Liver (tissue), 9 donors: ENCODE measurements around the gene CHP2. TPM values are rescaled to one million over a fixed set of nuclear protein-coding genes. Genes with fewer than 3 reads are reported as not detected.

Experiments
- DNase-seq: peaks from one replicate; pipeline ENCODE4 v3.0.0-alpha.2; 2017; ENCODE audit warnings: low spot score
- H3K27ac ChIP-seq, 2 donors: one replicate each; pipeline ENCODE4 v1.7.0; 2013; ENCODE audit warnings: inconsistent platforms in 2 of 2, low read length in 2 of 2, control low read depth in 1 of 2, low read depth in 1 of 2, mild to moderate bottlenecking in 1 of 2
- H3K27me3 ChIP-seq, 4 donors: one replicate each; pipeline versions ENCODE4 v1.6.1 to v1.7.0; 2013; ENCODE audit warnings: low read length in 3 of 4, inconsistent platforms in 1 of 4, mild to moderate bottlenecking in 1 of 4, moderate library complexity in 1 of 4; ENCODE audit not compliant: control insufficient read depth in 4 of 4, insufficient read depth in 4 of 4
- H3K36me3 ChIP-seq, 4 donors: one replicate each; pipeline versions ENCODE4 v1.6.1 to v1.7.0; 2013; ENCODE audit warnings: low read length in 3 of 4, mild to moderate bottlenecking in 3 of 4, low read depth in 1 of 4, moderate library complexity in 1 of 4; ENCODE audit not compliant: control insufficient read depth in 4 of 4, insufficient read depth in 3 of 4
- H3K4me1 ChIP-seq, 4 donors: one replicate each; pipeline versions ENCODE4 v1.6.1 to v1.7.0; 2013; ENCODE audit warnings: low read length in 3 of 4, mild to moderate bottlenecking in 3 of 4, moderate library complexity in 1 of 4; ENCODE audit not compliant: control insufficient read depth in 4 of 4, insufficient read depth in 4 of 4
- H3K4me3 ChIP-seq, 3 donors: one replicate each; pipeline versions ENCODE4 v1.6.1 to v1.7.0; 2013; ENCODE audit warnings: low read length in 3 of 3, control low read depth in 1 of 3, low read depth in 1 of 3, mild to moderate bottlenecking in 1 of 3
- H3K9ac ChIP-seq, 2 donors: one replicate each; pipeline ENCODE4 v1.7.0; 2013; ENCODE audit warnings: low read length in 2 of 2, mild to moderate bottlenecking in 2 of 2, moderate library complexity in 2 of 2, control low read depth in 1 of 2, low read depth in 1 of 2
- H3K9me3 ChIP-seq, 4 donors: one replicate each; pipeline versions ENCODE4 v1.6.1 to v1.7.0; 2013; ENCODE audit warnings: low read length in 3 of 4; ENCODE audit not compliant: control insufficient read depth in 4 of 4
- EGR1 ChIP-seq, 2 donors: IDR thresholded peaks; 2 replicates each; pipeline ENCODE4 v1.6.1; 2016 to 2018; ENCODE audit warnings: antibody characterized with exemption in 2 of 2, low read depth in 2 of 2
- FOXA1 ChIP-seq: IDR thresholded peaks from 2 replicates; pipeline ENCODE4 v1.6.1; 2016; ENCODE audit warnings: antibody characterized with exemption
- FOXA2 ChIP-seq: IDR thresholded peaks from 2 replicates; pipeline ENCODE4 v1.6.1; 2016; ENCODE audit warnings: antibody characterized with exemption
- GABPA ChIP-seq, 2 donors: IDR thresholded peaks in 1 of 2; conservative IDR thresholded peaks in 1 of 2; 2 replicates each; pipeline ENCODE4 v1.6.1; 2016; ENCODE audit warnings: antibody characterized with exemption in 2 of 2, mild to moderate bottlenecking in 1 of 2, moderate library complexity in 1 of 2
- HNF4A ChIP-seq, 2 donors: conservative IDR thresholded peaks; 2 replicates each; pipeline ENCODE4 v1.6.1; 2016; ENCODE audit warnings: antibody characterized with exemption in 2 of 2, mild to moderate bottlenecking in 2 of 2
- HNF4G ChIP-seq: IDR thresholded peaks from 2 replicates; pipeline ENCODE4 v1.6.1; 2016; ENCODE audit warnings: antibody characterized with exemption
- JUND ChIP-seq, 2 donors: IDR thresholded peaks; 2 replicates each; pipeline ENCODE4 v1.6.1; 2016; ENCODE audit warnings: antibody characterized with exemption in 2 of 2
- NR2F2 ChIP-seq: IDR thresholded peaks from 2 replicates; pipeline ENCODE4 v1.6.1; 2016; ENCODE audit warnings: antibody characterized with exemption
- RAD21 ChIP-seq, 2 donors: IDR thresholded peaks; 2 replicates each; pipeline ENCODE4 v1.6.1; 2016; ENCODE audit warnings: antibody characterized with exemption in 2 of 2, mild to moderate bottlenecking in 2 of 2
- RXRA ChIP-seq, 2 donors: IDR thresholded peaks; 2 replicates each; pipeline ENCODE4 v1.6.1; 2017 to 2018; ENCODE audit warnings: antibody characterized with exemption in 2 of 2, mild to moderate bottlenecking in 1 of 2
- SP1 ChIP-seq: IDR thresholded peaks from 2 replicates; pipeline ENCODE4 v1.6.1; 2018; ENCODE audit warnings: antibody characterized with exemption, mild to moderate bottlenecking
- TAF1 ChIP-seq: conservative IDR thresholded peaks from 2 replicates; pipeline ENCODE4 v1.6.1; 2016; ENCODE audit warnings: antibody characterized with exemption, mild to moderate bottlenecking
- YY1 ChIP-seq: IDR thresholded peaks from 2 replicates; pipeline ENCODE4 v1.6.1; 2016; ENCODE audit warnings: antibody characterized with exemption, mild to moderate bottlenecking
- WGBS: extraction: QIAGEN DNeasy Blood & Tissue Kit; methylation state at CpG from one replicate; pipeline ENCODE4 v1.1.7; 2013; 5-methylcytosine and 5-hydroxymethylcytosine counted together
- polyA plus RNA-seq, 2 donors: library from polyadenylated mRNA; stranded (reverse) in 1 of 2; unstranded in 1 of 2; fragments of 200-250 nt in 1 of 2; fragments of >200 nt in 1 of 2; fragmentation: Nextera tagmentation in 1 of 2; extraction: Ambion mirVana in 1 of 2; gene quantifications; one replicate each; pipeline versions ENCODE4 v1.2.1 to v1.2.3, GENCODE V29; 2013 to 2015
- total RNA-seq, 2 donors: library from RNA; depleted of rRNA; stranded (reverse); fragments of >200 nt; gene quantifications; one replicate each; pipeline ENCODE4 v1.2.3, GENCODE V29; 2014
- TF ChIP-seq, protein P1 (sequence below): IDR thresholded peaks from 2 replicates; pipeline ENCODE4 v1.6.1; 2016; ENCODE audit warnings: antibody characterized with exemption, mild to moderate bottlenecking
- TF ChIP-seq, protein P2 (sequence below): fragments of 150-350 bp; IDR thresholded peaks from 2 replicates; pipeline ENCODE4 v1.5.1; 2017; ENCODE audit warnings: improper control_type of control experiment, low read depth, low read length; ENCODE audit not compliant: missing input control
- TF ChIP-seq, protein P3 (sequence below): IDR thresholded peaks from 2 replicates; pipeline ENCODE4 v1.6.1; 2016; ENCODE audit warnings: antibody characterized with exemption
- TF ChIP-seq, protein P4 (sequence below): IDR thresholded peaks from 2 replicates; pipeline ENCODE4 v1.6.1; 2016; ENCODE audit warnings: antibody characterized with exemption
- TF ChIP-seq, protein P5 (sequence below): IDR thresholded peaks from 2 replicates; pipeline ENCODE4 v1.6.1; 2016; ENCODE audit warnings: antibody characterized with exemption
- donor health status: healthy.
- donor health status: healthy.
- donor health status: healthy.
- donor health status: healthy.
- donor health status: healthy.

CHP2 gene
- total and polyA plus RNA-seq, 4 donors = not detected

DNA sequence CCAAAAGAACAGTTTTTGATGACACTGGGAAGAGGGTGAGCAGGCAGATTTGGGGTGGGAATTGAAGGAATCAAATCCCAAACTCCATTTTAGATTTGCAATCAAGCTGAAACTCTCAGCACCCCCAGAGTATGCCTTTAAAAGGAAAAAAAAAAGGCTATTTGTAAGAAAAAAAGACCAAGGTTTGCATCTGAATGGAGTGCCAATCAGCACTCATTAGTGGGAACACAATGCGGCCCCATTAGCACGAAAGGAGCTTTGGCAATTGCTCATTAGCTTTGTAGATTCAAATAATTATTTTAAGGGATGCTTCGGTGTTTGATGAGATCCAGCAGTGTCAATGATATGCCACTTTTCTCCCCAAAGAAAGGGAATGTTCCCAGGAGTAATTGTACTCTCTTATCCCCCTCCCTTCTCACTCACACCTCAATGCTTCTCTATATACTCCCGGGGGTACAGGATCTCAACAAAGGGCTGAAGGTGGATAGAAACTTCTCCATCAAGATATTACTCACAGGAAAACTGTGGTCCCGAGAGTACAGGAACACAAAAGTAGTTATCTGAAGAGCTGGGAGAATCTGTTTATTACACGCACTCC, 32.2 kb downstream of the CHP2 start:
- 29% methylated on average over 6 of the region's 6 CpGs for WGBS
- TF ChIP-seq RAD21 (IDR thresholded peaks at IDR 0.05) (no peak), HNF4A (conservative IDR thresholded peaks at IDR 0.05) (no peak), JUND (IDR thresholded peaks at IDR 0.05) (no peak), FOXA1 (no peak), SP1 (no peak), FOXA2 (no peak), YY1 (no peak), GABPA (IDR thresholded peaks at IDR 0.05 in 1 of 2, conservative IDR thresholded peaks at IDR 0.05 in 1 of 2) (no peak), RXRA (IDR thresholded peaks at IDR 0.05) (no peak), HNF4G (no peak), TAF1 (no peak), EGR1 (IDR thresholded peaks at IDR 0.05; ENCODE audit: low read depth in 2 of 2) (no peak)
- TF ChIP-seq, protein P1, sequence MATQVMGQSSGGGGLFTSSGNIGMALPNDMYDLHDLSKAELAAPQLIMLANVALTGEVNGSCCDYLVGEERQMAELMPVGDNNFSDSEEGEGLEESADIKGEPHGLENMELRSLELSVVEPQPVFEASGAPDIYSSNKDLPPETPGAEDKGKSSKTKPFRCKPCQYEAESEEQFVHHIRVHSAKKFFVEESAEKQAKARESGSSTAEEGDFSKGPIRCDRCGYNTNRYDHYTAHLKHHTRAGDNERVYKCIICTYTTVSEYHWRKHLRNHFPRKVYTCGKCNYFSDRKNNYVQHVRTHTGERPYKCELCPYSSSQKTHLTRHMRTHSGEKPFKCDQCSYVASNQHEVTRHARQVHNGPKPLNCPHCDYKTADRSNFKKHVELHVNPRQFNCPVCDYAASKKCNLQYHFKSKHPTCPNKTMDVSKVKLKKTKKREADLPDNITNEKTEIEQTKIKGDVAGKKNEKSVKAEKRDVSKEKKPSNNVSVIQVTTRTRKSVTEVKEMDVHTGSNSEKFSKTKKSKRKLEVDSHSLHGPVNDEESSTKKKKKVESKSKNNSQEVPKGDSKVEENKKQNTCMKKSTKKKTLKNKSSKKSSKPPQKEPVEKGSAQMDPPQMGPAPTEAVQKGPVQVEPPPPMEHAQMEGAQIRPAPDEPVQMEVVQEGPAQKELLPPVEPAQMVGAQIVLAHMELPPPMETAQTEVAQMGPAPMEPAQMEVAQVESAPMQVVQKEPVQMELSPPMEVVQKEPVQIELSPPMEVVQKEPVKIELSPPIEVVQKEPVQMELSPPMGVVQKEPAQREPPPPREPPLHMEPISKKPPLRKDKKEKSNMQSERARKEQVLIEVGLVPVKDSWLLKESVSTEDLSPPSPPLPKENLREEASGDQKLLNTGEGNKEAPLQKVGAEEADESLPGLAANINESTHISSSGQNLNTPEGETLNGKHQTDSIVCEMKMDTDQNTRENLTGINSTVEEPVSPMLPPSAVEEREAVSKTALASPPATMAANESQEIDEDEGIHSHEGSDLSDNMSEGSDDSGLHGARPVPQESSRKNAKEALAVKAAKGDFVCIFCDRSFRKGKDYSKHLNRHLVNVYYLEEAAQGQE = no peak
- TF ChIP-seq, protein P2, sequence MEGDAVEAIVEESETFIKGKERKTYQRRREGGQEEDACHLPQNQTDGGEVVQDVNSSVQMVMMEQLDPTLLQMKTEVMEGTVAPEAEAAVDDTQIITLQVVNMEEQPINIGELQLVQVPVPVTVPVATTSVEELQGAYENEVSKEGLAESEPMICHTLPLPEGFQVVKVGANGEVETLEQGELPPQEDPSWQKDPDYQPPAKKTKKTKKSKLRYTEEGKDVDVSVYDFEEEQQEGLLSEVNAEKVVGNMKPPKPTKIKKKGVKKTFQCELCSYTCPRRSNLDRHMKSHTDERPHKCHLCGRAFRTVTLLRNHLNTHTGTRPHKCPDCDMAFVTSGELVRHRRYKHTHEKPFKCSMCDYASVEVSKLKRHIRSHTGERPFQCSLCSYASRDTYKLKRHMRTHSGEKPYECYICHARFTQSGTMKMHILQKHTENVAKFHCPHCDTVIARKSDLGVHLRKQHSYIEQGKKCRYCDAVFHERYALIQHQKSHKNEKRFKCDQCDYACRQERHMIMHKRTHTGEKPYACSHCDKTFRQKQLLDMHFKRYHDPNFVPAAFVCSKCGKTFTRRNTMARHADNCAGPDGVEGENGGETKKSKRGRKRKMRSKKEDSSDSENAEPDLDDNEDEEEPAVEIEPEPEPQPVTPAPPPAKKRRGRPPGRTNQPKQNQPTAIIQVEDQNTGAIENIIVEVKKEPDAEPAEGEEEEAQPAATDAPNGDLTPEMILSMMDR = no peak
- TF ChIP-seq, protein P3, sequence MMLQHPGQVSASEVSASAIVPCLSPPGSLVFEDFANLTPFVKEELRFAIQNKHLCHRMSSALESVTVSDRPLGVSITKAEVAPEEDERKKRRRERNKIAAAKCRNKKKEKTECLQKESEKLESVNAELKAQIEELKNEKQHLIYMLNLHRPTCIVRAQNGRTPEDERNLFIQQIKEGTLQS = no peak
- TF ChIP-seq, protein P4, sequence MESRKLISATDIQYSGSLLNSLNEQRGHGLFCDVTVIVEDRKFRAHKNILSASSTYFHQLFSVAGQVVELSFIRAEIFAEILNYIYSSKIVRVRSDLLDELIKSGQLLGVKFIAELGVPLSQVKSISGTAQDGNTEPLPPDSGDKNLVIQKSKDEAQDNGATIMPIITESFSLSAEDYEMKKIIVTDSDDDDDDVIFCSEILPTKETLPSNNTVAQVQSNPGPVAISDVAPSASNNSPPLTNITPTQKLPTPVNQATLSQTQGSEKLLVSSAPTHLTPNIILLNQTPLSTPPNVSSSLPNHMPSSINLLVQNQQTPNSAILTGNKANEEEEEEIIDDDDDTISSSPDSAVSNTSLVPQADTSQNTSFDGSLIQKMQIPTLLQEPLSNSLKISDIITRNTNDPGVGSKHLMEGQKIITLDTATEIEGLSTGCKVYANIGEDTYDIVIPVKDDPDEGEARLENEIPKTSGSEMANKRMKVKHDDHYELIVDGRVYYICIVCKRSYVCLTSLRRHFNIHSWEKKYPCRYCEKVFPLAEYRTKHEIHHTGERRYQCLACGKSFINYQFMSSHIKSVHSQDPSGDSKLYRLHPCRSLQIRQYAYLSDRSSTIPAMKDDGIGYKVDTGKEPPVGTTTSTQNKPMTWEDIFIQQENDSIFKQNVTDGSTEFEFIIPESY = no peak

DNA sequence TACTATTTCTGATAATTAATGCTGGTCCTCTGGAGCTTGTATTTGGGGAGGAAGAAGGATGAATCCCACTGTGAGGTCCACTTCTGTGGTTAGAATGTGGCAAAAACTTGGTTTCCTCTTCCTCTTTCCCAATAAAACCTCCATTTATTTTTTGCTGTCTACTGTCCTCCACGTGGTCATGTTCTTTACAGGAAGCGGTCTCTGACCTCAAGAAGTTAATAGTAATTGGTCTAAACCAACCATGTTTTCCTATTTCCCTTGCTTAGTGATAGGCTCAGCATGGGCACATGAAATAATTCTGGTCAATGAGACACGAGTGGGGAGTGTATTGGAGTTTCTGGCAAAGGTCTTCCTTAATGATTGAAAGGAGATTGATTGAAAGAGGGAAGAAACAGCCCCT, 33.9 kb downstream of the CHP2 start:
- WGBS = 56% methylated on average over 3 of the region's 3 CpGs
- H3K9me3 ChIP-seq = no peaks in the 10 kb centered on the region
- no peak for DNase-seq
- H3K27ac ChIP-seq = no peak overlapping the region
- H3K36me3 ChIP-seq = no peaks in the 10 kb centered on the region
- TF ChIP-seq NR2F2 = no peak
- no peak for TF ChIP-seq RAD21 (IDR thresholded peaks at IDR 0.05)
- TF ChIP-seq JUND (IDR thresholded peaks at IDR 0.05) = no peak
- TF ChIP-seq, protein P5, sequence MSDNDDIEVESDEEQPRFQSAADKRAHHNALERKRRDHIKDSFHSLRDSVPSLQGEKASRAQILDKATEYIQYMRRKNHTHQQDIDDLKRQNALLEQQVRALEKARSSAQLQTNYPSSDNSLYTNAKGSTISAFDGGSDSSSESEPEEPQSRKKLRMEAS = no peak
- no peak overlapping the region for H3K9ac ChIP-seq
- H3K4me1 ChIP-seq = no peaks in the 10 kb centered on the region
- H3K4me3 ChIP-seq = no peak overlapping the region
- H3K27me3 ChIP-seq = peaks cover 0 to 4% (median 0%) of the 10 kb centered on the region in 4 donors

More for the DNA sequence above, 32.2 kb downstream of the CHP2 start:
- no peak for DNase-seq
- H3K4me1 ChIP-seq = no peaks in the 10 kb centered on the region
- no peak overlapping the region for H3K27ac ChIP-seq
- H3K36me3 ChIP-seq = no peaks in the 10 kb centered on the region
- H3K27me3 ChIP-seq = peaks cover 0 to 4% (median under 1%) of the 10 kb centered on the region in 4 donors
- no peaks in the 10 kb centered on the region for H3K9me3 ChIP-seq
- H3K4me3 ChIP-seq = no peak overlapping the region
- H3K9ac ChIP-seq = no peak overlapping the region
